NCI-H1694 treated with DMSO at 0.1 percent for 48 hours (cell line): ENCODE measurements around the gene POU3F1.
A peak's percentile ranks its signal among the peaks of the same experiment; 100 is the strongest.

ENCODE experiments used
- DNase-seq: peaks from one replicate; lab custom pipeline; 2025; lab: John Stamatoyannopoulos, UW

Gene POU3F1

DNA sequence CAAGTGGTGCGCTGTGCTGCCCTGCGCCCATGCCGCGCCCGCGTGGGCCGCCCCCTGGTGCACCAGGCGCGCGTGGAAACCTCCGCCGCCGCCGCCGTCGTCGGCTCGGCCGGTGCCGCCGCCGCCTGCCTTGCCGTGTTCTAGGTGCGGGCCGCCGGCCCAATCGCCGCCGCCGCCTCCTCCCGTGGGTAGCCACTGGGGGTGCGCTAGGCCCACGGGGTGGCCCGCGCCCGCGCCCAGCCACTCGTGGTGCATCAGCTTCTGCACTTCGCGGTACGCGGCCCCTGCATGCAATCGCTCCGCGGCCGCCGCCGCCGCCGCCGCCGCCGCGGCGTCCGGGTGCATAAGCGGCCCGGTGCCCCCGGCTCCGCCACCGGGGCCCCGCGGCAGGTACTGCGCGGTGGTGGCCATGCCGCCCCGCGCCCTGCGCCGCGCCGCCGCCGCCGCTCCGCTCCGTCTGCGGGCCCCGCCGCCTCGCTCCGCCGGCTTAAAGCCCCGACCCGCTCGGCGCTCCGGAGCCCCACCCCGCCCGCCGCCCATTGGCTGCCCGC lies at the start of gene POU3F1:
POU3F1 (minus strand) TSS at position 461 of the 551 bp plus-strand sequence; CDS start at position 411, 50 bp downstream.
- DNase-seq = no peak

DNA sequence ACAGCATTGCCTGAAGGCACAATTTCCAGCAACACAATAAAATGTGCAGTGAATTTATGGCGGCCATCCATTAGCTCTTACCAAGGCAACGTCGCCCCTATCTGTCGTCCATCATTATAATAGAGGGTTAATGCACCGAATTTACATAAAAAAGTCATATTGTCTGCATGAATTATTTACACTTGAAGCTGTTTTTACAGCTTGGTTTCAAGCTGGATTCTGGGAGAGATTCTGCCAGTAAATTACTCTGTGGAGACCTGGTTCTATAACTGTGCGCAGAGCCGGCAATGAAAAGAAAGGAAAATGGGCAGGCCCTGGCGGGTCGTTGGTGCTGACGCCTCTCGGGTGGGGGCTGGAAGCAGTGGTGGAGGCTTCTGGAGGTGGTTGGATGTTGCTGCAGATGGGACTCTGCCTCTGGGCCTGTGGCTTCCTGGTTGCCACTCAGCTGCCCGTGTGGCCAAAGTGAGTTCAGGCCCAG lies 48.9 kb upstream of the POU3F1 start:
- DNase-seq = no peak

DNA sequence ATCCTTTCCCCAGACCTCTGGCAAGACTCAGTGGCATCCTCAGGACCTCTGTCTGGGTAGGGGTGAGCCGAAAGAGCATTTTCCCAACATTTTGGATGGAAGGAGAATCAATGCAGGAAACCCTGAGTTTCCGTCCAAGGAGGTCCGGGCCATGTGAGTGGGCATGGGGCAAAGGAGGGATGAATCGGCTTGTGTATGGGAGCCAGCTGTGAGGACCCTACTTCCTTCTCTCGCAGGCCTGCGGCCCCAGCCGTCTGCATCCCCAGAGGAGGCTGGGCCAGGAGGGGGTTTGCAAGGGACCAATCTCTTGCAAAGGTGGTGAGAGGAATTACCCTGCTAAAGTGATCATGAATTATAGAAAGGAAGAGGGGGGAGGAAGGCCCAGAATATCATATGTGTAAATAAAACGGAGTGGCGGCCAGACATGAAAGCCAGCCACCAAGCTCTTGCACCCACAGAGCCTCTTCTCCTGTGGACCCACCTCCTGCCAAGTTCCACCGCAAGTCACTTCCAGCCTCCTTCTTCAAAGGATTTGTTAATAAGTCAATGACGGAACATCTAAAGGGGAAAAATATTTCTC lies 48.2 kb upstream of the POU3F1 start:
- no peak for DNase-seq

DNA sequence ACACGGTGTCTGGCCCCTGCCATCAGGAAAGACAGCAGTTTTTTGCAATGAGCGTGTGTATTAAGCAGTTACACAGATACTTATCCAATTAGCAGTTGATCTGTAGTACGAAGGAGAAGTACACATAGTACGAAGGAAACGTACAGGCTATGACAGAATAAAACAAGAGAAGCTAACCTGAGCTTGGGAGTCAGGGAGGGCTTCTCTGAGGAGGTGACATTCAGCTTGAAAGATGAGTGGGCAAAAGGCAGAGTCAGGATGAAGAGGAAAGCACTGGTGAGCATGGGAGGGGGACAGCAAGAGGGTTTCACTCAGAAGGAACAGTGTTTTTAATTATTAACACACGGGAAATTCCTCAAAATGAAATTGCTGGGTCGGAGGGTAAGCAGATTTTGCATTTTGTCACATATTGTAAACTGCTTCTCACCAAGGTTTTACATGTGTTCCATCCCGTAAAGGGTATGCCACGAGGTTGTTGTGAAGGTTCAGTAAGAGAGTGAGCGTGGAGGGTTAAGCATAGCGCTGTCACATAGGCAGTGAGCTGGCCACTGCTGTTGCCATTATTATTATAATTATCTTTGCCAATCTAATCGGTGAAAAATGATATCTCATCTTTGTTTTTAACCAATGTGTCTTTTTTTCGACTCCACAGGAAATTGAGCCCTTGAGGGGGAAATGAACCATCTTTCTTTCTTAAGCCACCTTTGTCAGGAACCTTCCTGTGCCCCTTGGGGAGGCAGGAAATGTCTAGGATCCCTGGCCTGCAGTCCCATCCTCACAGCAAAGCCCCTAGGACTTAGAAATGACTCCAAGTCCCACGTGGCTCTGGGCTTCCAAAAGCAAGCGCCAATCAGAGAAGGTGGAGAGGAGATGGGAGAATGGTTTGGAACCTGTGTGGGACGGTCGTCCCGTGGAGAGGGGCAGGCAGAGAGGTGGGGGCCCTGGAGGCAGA lies 47.3 kb upstream of the POU3F1 start:
- DNase-seq = no peak

DNA sequence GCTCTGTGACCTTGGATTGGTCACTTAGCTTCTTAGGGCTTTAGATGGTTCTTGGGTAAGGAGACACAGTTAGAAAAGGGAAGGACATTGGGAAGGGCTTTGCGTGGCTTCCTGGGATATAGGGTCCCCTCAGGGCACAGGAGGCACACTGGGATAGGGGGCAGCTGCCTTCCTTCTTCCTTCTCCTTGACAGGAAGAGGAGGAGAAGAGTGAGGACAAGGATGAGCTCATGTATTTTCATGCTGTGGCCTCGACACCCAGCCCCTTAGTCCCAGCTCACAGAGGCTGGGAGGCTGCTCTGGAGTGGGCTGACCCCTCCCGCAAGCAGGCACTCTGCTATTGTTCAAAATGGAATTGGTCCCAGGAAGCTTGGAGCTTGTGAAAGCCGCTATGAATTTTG lies 45.7 kb upstream of the POU3F1 start:
- DNase-seq = no peak

DNA sequence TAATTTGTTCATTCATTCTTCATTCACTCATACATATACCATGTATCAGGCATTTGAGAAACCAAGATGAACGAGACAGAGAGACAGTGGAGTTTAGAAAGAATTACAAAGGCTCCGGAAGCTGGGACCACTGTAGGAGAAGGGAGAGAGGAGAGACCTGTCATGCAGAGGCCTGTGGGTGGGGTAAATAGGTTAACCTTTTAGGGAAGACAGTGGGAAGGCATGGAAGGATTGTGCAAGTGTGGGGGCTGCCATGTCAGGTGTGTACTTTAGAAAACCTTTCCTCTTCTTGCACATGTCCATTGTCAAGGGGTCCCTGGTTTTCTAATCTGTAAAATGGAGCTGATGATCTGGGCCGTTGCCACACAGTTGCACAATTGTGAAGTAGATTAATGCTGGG lies 44.2 kb upstream of the POU3F1 start:
- no peak for DNase-seq

DNA sequence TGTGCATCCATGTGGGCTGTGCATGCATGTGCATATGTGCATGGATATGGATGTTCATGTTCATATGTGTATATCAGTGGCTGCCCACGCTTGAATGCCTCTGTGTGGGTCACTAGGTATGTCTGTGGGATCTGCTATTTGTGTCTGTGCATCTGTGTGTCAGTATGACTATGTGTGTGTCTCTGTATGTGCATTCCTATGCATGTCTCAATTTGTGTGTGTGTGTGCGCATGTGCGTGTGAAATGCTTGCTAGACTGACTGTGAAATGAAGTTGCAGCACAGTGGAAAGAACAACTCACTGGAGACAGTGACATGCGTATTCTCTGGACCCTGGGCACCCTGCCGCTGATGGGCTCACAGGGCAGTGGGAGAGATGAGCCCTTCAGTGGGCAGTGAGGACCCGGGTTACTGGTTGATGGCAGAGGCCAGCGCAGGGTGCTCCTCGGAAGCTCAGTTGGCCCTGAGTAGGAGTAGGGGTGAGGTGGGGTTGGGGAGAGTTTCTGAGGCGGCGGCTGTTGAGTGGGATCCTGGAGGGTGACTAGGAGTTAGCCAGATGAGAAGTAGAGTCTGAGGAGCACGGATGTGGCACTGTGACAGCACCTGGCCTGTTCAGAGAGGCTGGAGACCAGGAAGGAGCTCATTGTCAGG lies 43.2 kb upstream of the POU3F1 start:
- DNase-seq = no peak

DNA sequence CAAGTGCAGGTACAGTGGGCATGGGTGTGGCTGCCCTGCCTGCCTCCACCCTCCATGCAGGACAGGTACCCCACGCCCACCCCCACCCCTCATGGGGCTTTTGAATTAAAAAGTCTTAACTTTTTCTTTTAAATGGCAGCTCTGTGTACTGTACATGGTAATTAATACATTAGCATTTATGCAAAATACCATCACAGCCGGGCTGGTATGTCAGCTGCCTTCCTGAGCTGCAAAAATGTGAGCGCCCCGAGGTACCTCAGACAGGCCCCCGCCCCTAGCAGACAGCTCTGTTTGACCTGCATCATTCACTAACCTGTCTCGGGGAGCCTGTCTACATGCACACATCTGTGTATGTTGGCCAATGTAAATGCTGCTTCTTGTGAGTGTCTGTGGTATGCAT lies 42.2 kb upstream of the POU3F1 start:
- no peak for DNase-seq

DNA sequence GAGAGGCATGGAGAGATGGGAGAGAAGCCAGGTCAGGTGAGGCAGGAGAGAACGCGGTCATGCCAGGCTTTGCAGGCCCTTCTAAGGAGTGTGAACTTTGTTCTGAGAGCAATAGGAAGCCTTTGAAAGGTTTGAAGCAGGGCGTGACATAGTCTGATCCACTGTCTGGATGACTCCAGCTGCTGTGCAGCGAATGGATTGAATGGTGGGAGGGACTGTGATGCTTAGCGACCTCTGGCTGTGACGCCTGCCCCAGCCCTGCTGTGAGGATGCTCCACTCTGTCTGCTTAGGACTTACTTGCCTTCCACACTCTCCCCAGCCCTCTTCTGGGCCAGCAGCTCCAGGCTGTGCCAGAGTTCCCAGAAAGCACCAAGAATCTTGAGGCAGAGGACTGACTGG lies 41.8 kb upstream of the POU3F1 start:
- DNase-seq = no peak

DNA sequence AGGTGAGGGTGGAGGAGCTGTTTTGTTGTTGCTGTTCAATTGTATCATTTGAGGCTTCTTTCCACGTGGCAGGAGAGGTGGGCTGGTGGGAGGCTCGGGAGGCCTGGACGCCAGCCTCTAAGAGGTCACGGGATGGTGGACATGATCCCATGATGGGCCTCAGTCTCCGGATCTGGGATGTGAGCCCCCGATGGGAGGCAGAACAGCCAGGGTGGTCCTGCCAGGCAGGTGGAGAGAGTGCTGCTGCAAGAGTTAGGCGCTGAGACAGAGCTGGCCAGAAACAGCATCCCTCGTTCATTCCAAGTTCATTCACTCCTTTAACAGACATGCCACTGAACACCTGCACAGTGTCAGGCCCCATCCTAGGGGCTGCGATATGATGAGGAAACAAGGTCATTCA lies 41.1 kb upstream of the POU3F1 start:
- no peak for DNase-seq

DNA sequence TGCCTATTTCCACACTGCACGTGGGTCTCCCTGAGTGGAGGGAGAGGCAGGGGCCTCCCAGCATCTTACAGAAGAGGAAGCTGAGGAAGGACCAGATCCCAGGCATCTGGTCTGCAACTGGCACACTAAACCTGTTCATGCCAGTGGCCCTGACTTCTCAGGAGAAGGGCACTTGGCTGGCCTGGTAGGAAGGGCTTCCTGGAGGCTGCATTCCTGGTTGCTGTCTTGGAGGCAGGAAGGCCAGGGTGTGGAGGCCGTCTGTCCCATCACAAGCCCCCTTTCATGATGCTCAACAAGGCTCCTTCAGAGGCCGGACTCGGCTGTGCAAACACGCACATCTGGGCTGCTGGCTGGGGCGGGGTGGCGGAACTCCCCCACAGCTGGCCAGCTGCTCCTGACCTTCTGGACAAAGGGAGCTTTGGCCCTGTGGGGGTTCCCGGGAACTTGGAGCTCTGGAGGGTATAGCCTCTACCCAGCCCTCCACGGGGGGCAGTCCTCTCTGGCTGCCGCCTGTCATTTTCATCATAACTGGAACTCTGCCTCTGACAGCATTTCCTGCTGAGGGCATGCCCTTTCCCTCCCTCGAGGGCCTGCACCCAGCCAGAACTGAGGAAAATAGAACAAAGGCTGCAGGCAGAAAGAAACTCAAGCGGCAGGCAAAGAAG lies 39.2 kb upstream of the POU3F1 start:
- DNase-seq = no peak

DNA sequence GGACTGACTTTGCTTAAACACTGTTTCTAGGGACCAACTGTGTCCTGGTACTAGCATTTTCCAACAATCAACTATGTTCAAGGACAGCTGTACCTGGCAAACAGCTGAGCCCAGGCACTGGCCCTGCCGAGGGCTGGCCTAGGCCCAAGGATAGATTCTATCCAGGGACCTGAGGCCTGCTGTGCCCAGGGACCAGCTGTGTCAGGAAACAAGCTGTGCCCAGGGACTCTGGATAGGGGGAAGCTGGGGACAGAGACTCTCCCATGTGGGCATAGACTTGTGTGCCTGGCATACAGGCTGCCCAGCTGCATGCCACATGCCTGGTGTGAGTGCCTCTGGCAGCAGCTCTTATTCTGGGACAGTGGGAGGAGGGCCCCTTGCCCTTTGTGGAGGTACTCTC lies 38.1 kb upstream of the POU3F1 start:
- peak; percentile 15 for DNase-seq

DNA sequence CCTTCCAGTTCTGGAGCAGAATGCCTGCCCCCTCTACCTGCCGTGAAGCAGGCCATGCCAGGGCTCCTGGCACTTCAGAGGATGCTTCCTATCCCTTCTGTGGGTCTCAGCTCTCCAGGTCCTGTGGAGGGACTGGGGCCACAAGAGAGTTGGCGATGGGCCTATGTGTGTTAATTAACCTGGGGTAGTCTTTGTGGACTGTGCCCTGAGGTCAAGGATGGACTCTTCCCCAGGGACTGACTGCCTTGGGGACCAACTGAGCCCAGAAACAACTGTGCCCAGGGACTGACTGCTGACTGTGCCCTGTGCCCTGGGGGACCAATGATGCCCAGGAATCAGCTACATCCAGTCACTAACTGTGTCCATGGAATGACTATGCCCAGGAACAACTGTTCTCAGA lies 37.5 kb upstream of the POU3F1 start:
- no peak for DNase-seq

DNA sequence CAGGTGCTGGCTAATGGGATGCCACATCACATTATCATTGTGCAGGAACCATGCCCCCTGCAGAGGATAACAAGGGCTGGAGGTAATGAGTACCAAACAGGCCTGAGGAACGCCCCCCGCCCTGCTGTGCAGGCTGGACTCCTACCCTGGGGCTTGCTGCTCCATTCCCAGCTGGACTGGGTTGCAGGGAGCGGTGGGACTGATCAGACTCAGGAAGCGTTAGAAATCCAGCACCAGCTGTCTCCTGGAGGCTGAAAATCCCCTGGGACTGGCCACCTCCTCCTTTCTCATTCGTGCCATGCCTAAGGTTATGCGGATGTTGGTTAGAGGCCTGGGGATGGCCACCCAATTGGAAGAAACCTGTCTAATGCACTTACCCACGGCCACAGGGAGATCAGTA lies 36.9 kb upstream of the POU3F1 start:
- peak; percentile 29 for DNase-seq

DNA sequence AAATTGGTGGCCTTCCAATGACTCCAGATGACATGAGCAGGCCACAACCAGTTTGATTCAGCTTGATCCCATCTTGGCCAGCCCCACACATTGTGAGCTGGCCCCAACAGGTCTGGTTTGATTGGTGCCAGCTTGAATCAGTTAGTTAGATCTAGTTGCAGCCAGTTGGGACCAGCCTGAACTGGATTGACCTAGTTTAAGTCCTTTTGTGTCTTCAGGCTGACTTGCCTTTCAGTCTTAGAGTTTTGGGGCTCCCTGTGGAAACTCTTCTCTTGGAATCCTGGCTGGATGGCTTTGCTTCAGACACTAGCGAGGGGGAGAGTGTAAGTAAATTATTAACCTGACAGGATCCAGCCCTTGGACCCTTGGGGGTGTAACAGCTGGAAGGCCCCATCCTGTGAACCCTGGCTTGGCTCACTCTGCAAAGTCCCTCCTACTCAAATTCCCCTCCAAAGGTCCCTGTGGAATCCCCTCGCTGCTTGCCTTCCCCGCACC lies 36.2 kb upstream of the POU3F1 start:
- no peak for DNase-seq

DNA sequence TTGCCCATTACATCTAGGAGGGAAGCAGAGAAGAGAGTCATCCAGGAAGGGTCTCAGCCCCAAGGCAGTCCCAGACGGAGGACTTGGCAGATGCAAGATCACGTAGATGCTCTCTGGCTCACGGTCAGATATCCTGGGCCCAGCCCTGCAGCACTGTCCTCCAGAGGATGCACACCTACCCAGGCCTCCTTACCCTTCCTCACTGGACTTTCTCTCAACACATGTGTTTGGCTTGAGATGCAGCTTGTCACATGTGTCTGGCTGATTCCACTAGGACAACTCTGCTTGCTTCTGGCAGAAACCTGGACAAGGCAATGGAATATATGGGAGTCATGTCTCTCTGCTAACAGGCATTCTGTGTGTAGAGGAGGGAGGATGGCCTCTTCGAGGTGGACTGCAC lies 32.4 kb upstream of the POU3F1 start:
- no peak for DNase-seq

DNA sequence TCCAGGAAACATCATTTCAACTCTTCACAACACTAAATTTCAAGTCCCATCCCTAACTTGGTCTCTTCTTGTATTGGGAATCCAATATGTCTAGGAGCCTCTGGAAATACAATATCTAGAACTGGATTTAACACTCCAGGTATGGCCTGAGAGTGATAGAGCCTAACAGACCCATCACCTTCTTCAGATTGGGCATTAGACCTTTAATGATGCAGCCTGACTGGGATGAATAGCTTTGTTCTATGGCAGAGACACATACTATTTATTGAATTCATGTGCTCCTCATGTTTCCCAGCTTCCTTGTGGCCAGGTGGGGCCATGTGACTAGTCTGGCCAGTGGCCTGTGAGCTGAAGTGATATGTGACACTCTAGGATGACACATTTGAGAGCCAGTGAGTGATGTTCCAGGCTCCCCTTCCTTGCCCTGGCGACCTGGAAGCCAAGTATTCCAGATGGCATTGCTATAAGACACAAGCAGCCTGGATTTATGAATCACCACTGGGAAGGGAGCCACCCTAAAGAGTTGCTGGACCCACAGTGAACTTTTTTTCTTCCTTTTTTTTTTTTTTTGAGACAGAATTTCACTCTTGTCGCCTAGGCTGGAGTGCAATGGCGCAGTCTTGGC lies 31.0 kb upstream of the POU3F1 start:
- DNase-seq = no peak

DNA sequence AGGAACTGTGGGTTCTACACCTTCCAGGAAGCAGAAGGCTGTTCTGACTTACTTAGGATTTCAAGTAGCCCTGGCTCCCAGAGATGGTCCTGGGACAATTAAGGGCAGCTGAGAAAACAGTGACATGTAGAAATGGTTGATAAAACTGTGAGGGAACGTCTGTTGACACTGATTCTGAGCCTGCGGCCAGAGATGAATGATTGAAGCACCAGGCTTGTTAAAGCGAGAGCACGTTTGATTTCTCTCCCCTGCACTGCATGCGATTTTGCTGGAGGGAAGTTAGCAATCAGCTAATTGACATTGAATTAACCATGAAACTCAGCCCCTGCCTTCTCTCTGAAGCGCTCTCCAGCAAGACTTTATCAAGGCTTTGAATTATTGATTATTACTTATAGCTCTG lies 29.9 kb upstream of the POU3F1 start:
- no peak for DNase-seq

DNA sequence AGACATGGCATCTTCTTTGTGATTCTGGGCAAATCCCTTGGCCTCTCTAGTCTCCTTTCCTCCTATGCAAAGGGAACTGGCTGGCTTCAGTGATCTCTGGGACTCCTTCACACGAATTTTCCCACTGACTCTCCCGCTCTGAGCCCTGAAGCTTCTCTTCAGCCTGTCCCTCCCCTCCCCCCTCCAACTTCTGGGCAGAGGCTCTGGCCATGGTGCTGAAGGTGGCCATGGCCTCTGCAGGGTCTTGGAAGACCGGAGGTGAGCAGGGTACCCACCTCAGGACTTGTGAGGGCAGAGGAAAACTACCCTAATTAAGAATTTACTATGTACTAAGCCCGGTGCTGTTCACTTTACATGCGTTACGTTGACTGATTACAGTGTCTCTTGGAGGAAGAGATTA lies 29.4 kb upstream of the POU3F1 start:
- DNase-seq = no peak

DNA sequence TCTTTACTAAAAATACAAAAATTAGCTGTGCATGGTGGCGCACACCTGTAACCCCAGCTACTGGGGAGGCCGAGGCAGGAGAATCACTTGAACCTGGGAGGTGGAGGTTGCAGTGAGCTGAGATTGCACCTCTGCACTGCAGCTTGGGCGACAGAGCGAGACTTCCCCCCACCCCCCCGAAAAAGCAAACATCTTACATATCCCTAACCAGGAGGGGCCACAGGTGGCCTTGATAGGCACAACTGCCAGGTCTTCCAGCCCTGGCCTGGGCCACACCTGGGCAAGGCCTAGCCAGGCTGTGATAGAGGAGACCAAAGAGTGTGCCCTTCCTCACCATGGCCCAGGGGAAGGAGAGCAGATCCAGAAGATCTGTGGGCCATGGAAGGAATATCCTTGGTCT lies 28.6 kb upstream of the POU3F1 start:
- DNase-seq = no peak

DNA sequence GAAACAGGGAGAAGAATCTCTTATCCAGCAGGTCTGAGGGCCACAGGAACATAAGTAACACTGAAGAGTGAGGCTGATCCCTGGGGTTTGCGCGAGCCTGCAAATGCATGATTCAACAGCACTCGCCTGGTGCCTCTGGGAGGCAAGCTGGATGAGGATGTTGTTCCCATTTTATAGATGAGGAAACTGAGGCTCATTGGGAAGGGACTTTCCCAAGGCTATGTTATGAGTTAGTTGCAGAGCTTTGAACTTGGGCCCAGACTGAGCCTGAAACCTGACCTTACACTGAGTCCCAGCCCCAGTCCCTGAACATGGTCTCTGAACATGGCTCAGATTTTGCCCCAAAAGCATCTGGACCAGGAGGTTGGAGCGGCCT lies 27.7 kb upstream of the POU3F1 start:
- no peak for DNase-seq
